Raji (cell line): ENCODE data around the gene ALB.

ENCODE experiments used
- POLR2A ChIP-seq: IDR thresholded peaks from 2 replicates; pipeline ENCODE4 v1.6.1; 2011; ENCODE audit warnings: low read depth, low read length, control low read depth; ENCODE audit not compliant: insufficient read depth

The ALB gene

GRCh38 chr4:73406548-73406875 lies 2.4 kb downstream of the ALB start:
- TF ChIP-seq POLR2A: no peak

- TF ChIP-seq POLR2A: no peak
Measured at GRCh38 chr4:73407227-73407673, 3.2 kb downstream of the ALB start.

GRCh38 chr4:73408181-73408867 lies 4.2 kb downstream of the ALB start:
- TF ChIP-seq POLR2A: no peak

- TF ChIP-seq POLR2A: no peak
Measured at GRCh38 chr4:73409012-73409862, 5.2 kb downstream of the ALB start.

- TF ChIP-seq POLR2A: no peak
Measured at GRCh38 chr4:73409978-73410548, 6.0 kb downstream of the ALB start.

GRCh38 chr4:73410916-73411730 lies 7.0 kb downstream of the ALB start:
- no peak for TF ChIP-seq POLR2A

GRCh38 chr4:73411731-73412414 lies 7.8 kb downstream of the ALB start:
- no peak for TF ChIP-seq POLR2A

- no peak for TF ChIP-seq POLR2A
Measured at GRCh38 chr4:73413294-73413755, 9.2 kb downstream of the ALB start.

- no peak for TF ChIP-seq POLR2A
Measured at GRCh38 chr4:73414936-73415271, 10.8 kb downstream of the ALB start.

- TF ChIP-seq POLR2A: no peak
Measured at GRCh38 chr4:73415807-73416238, 11.7 kb downstream of the ALB start.

- TF ChIP-seq POLR2A: no peak
Measured at GRCh38 chr4:73416423-73417087, 12.5 kb downstream of the ALB start.

- TF ChIP-seq POLR2A: no peak
Measured at GRCh38 chr4:73417342-73417741, 13.3 kb downstream of the ALB start.

GRCh38 chr4:73417973-73418372 lies 13.9 kb downstream of the ALB start:
- TF ChIP-seq POLR2A: no peak

GRCh38 chr4:73418677-73419076 lies 14.6 kb downstream of the ALB start:
- no peak for TF ChIP-seq POLR2A
